OCI-LY3 (cell line): Measurements from ENCODE around the gene MGMT.

Source experiments
- H2AFZ ChIP-seq: fragments of 200-600, 300-600 bp; shearing (Covaris generic); 2 replicates; pipeline ENCODE4 v1.6.0; 2014; ENCODE audit warnings: antibody characterized with exemption, low read depth, low read length
- H3K27ac ChIP-seq: fragments of 200-600, 300-600 bp; sonication (generic); 2 replicates; pipeline ENCODE4 v1.5.1; 2014; ENCODE audit warnings: mild to moderate bottlenecking, low read length, moderate library complexity, mixed read lengths
- H3K27me3 ChIP-seq: fragments of 200-600, 300-600 bp; sonication (generic); 2 replicates; pipeline ENCODE4 v1.6.1; 2014; ENCODE audit warnings: low read depth, low read length, mixed read lengths
- H3K36me3 ChIP-seq: fragments of 200-600, 300-600 bp; sonication (generic); replicated peaks from 2 replicates; pipeline ENCODE3; 2014; ENCODE audit warnings: low read depth, low read length, mixed read lengths
- H3K4me1 ChIP-seq: fragments of 300-600, 200-600 bp; sonication (generic); 2 replicates; pipeline ENCODE4 v1.6.1; 2014; ENCODE audit warnings: low read length, mixed read lengths
- H3K4me2 ChIP-seq: fragments of 200-600, 300-600 bp; sonication (generic); 2 replicates; pipeline ENCODE4 v1.6.1; 2014; ENCODE audit warnings: low read length, mixed read lengths
- H3K4me3 ChIP-seq: fragments of 300-600, 200-600 bp; sonication (generic); 2 replicates; pipeline ENCODE4 v1.5.1; 2014; ENCODE audit warnings: antibody characterized with exemption, mild to moderate bottlenecking, low read length, moderate library complexity
- H3K79me2 ChIP-seq: fragments of 300-600, 200-600 bp; shearing (Covaris generic); 2 replicates; pipeline ENCODE4 v1.6.1; 2014; ENCODE audit warnings: mild to moderate bottlenecking, low read length, mixed read lengths
- H3K9ac ChIP-seq: fragments of 300-600, 200-600 bp; shearing (Covaris generic); 2 replicates; pipeline ENCODE4 v1.6.0; 2014; ENCODE audit warnings: mild to moderate bottlenecking, low read length, moderate library complexity
- H3K9me3 ChIP-seq: fragments of 200-600, 300-600 bp; shearing (Covaris generic); 2 replicates; pipeline ENCODE4 v1.6.1; 2014; ENCODE audit warnings: low read length, mixed read lengths; ENCODE audit not compliant: insufficient read depth
- H4K20me1 ChIP-seq: fragments of 200-600, 300-600 bp; sonication (generic); 2 replicates; pipeline ENCODE4 v1.6.1; 2016; ENCODE audit warnings: low read length, mixed read lengths; ENCODE audit not compliant: insufficient read depth
- EZH2phosphoT487 ChIP-seq: fragments of 200-600 bp; shearing (Covaris generic); IDR thresholded peaks from 2 replicates; pipeline ENCODE4 v1.6.1; 2018; ENCODE audit warnings: antibody characterized with exemption, mixed run types, low read depth
- TF ChIP-seq, protein P1 (sequence below): fragments of 200-600, 300-600 bp; sonication (generic); IDR thresholded peaks from 2 replicates; pipeline ENCODE4 v1.5.1; 2014; ENCODE audit warnings: antibody characterized with exemption, low read length, low read depth

Gene MGMT

DNA sequence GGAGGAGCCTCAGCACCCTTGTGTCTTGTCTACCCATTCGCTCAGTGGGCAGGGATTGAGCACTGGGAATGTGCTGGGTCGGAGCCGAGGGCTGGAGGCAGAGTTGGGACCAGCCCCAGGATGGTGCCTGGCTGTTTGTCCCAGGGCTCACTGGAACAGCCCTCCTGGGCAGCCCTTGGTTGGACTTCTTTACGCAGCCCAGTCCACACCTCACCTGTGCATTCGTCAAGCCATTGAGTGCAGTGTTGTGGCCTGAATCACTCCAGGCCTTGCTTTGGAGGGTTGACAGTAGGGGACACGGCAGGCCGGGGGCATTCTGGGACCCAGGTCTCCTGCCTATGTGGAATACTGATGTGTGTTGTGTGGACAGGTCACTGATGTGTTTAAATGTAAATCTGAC is 229.6 kb downstream of the MGMT start:
- no peak overlapping the region for H3K27ac ChIP-seq
- H3K9ac ChIP-seq, result no peak overlapping the region
- TF ChIP-seq EZH2phosphoT487, result no peak
- TF ChIP-seq, protein P1, sequence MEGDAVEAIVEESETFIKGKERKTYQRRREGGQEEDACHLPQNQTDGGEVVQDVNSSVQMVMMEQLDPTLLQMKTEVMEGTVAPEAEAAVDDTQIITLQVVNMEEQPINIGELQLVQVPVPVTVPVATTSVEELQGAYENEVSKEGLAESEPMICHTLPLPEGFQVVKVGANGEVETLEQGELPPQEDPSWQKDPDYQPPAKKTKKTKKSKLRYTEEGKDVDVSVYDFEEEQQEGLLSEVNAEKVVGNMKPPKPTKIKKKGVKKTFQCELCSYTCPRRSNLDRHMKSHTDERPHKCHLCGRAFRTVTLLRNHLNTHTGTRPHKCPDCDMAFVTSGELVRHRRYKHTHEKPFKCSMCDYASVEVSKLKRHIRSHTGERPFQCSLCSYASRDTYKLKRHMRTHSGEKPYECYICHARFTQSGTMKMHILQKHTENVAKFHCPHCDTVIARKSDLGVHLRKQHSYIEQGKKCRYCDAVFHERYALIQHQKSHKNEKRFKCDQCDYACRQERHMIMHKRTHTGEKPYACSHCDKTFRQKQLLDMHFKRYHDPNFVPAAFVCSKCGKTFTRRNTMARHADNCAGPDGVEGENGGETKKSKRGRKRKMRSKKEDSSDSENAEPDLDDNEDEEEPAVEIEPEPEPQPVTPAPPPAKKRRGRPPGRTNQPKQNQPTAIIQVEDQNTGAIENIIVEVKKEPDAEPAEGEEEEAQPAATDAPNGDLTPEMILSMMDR, result no peak
- H3K4me2 ChIP-seq, result no peak overlapping the region
- no peak overlapping the region for H3K4me3 ChIP-seq
- H2AFZ ChIP-seq, result no peak overlapping the region
- no peaks in the 10 kb centered on the region for H3K9me3 ChIP-seq
- no peaks in the 10 kb centered on the region for H3K4me1 ChIP-seq
- H3K79me2 ChIP-seq, result no peaks in the 10 kb centered on the region
- no peaks in the 10 kb centered on the region for H3K36me3 ChIP-seq
- H3K27me3 ChIP-seq, result no peaks in the 10 kb centered on the region
- no peaks in the 10 kb centered on the region for H4K20me1 ChIP-seq

DNA sequence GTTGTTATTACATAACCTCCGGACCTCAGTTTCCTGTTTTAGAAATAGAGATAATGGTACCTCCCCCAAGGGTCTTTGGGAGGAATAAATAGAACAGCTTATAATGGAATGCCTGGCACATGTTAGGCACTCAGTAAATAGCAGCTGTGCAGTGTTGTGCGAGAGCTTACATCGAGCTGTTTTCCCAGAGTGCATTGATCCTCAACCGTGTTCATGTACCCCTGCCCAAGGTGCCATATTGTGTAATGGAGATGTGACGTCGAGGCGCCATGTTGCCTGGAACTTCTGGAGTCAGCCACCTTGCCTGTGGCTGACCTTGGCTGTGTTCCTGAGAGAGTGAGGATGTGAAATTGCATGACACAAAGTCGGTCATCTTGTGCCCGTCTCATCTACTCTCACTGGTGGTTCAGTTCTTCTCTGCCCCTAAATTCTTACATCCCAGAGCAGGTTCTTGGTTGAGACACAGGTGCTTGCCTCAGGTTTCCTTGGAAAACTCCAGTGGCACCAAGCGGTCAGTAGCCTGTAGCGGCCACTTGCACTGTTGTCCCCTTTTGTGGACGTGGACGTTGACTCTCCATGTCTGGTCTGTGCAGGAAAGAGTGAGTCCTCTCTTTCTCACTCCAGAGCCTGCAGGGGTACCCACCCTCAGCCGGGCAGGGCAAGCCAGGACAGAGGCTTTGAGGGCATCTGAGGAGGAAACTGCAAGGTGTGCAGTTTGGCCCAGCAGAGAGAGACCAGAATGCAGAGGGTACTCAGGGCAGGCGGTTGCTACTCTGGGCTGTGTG is 230.6 kb downstream of the MGMT start:
- no peak overlapping the region for H3K9ac ChIP-seq
- H3K9me3 ChIP-seq, result no peaks in the 10 kb centered on the region
- H3K4me2 ChIP-seq, result no peak overlapping the region
- no peak overlapping the region for H3K4me3 ChIP-seq
- no peak for TF ChIP-seq EZH2phosphoT487
- H3K36me3 ChIP-seq, result no peaks in the 10 kb centered on the region
- H4K20me1 ChIP-seq, result no peaks in the 10 kb centered on the region
- H3K4me1 ChIP-seq, result no peaks in the 10 kb centered on the region
- no peaks in the 10 kb centered on the region for H3K79me2 ChIP-seq
- H2AFZ ChIP-seq, result no peak overlapping the region
- H3K27me3 ChIP-seq, result no peaks in the 10 kb centered on the region
- H3K27ac ChIP-seq, result no peak overlapping the region

DNA sequence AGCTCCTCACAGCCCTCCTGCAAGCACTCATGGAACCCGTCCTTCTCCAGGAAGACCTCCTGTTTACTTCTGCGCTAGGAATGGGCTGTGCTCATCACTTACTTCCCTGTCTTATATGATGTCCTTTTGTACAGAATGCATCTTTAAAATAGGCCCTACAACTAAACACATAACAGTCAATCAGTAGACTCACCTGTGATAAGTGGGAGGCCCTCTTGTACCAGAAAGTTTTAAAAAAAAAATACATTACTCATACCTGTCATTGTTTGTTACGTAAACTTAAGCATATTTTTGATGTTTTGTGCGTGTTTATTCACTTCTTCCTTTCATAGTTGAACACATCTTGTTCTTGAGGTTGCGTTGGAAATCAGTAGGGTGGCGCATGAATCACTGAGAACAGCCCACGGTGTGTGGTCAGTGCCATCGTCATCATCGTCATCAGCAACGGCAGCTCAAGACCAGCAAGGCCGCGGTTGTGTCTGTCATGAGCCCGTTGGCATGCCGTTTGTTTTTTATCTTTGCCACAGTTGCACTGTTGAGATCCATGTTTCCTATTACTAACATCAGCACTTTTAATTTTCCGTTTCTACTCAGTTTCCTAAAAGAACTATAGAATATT is 232.8 kb downstream of the MGMT start:
- Histone ChIP-seq H3K27ac (no peak overlapping the region), H3K36me3 (no peaks in the 10 kb centered on the region), H3K4me3 (no peak overlapping the region), H3K4me2 (no peak overlapping the region), H3K27me3 (no peaks in the 10 kb centered on the region), H3K4me1 (no peaks in the 10 kb centered on the region), H4K20me1 (no peaks in the 10 kb centered on the region), H3K79me2 (no peaks in the 10 kb centered on the region), H3K9ac (no peak overlapping the region), H2AFZ (no peak overlapping the region), H3K9me3 (no peaks in the 10 kb centered on the region)
- TF ChIP-seq, protein P1, result no peak

DNA sequence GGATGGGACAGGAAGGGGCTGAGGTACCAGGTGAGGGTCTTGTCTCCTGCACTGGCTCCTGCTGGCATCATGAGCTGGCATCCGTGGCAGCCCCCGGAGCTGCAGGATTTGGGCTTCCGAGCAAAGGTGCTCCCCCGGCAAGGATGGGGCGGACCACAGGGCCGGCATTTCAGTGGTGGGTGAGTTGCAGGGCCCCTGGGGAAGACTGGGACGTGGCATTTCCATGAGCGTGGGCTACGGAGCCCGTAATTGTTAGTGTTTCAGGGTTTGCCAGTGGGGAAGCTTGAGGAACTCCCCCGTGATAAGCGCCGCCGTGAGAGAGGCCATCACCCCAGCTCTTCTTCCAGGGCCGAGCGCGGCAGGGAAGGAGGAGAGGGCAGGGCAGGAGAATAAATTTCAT is 235.6 kb downstream of the MGMT start:
- H3K27me3 ChIP-seq, result no peaks in the 10 kb centered on the region

More for the DNA sequence above, 235.6 kb downstream of the MGMT start:
- no peaks in the 10 kb centered on the region for H3K4me1 ChIP-seq
- H2AFZ ChIP-seq, result no peak overlapping the region
- no peak overlapping the region for H3K4me3 ChIP-seq
- no peaks in the 10 kb centered on the region for H3K36me3 ChIP-seq
- H3K9ac ChIP-seq, result no peak overlapping the region
- H3K27ac ChIP-seq, result no peak overlapping the region
- TF ChIP-seq, protein P1, result no peak
- TF ChIP-seq EZH2phosphoT487, result no peak
- H3K9me3 ChIP-seq, result no peaks in the 10 kb centered on the region
- no peaks in the 10 kb centered on the region for H3K79me2 ChIP-seq
- no peak overlapping the region for H3K4me2 ChIP-seq
- H4K20me1 ChIP-seq, result no peaks in the 10 kb centered on the region
